GM18858 (cell line): ENCODE data around the gene ETNK2.

Experiments
- ATAC-seq: cut with Tn5 transposase; IDR thresholded peaks from one replicate; pipeline ENCODE4 v1.9.1; 2021; ENCODE audit not compliant: unreplicated experiment

ETNK2 gene

DNA sequence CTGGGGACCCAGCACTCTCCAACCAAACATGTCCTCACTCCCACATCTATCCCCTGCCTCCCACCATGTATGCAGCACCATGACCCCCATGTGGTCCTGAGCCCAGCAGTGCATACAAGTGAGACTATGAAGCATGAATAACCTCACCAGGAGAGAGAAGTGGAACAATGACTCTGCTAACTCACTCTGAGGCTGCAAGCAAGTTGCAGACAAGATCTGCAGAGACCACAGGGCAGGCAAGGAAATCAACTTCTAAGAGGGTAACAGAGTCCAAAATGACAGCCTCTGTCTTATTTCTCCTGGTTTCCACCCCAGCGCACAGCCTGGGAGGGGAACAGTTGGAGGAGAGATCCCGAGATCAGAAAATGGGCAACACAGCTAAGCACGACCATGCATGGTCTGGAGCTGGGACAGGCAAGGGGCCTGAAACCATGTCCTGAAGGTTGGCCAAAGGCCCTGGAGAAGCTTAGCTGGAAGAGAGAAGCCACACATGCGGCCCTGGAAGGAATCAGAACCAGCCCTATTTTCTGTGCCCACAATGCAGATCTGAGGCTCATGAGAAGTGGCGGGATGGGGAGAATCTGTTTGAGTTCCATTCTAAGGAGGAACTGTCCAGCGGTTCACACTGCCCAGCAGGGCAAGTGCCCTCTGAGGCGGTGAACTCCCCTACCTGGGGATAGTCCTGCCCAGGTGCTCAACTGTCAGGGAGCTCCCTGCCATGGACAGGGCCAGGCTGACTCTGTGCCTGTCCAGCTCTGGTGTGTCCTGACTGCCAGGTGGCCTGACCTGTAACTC lies 26.8 kb upstream of the ETNK2 start:
- ATAC-seq: no peak

DNA sequence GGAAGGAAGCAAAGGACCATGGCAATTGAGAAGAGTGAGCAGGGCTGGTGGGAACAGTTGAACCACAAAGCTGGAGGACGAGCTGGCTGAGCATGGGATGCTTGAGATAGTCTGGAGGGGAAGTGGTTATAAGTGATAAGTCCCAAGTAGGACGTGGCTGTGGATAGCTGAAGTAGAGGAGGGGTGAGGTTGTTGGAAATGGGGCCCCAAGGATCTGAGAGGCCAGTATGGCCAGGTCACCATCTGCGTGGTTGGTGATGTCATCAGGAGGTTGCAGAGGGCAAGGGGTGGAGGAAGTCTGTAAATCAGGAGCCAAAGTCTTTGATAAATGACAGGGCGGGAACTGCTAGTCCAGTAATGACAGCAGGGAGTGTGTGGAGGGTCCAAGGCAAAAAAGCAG lies 25.3 kb upstream of the ETNK2 start:
- no peak for ATAC-seq

DNA sequence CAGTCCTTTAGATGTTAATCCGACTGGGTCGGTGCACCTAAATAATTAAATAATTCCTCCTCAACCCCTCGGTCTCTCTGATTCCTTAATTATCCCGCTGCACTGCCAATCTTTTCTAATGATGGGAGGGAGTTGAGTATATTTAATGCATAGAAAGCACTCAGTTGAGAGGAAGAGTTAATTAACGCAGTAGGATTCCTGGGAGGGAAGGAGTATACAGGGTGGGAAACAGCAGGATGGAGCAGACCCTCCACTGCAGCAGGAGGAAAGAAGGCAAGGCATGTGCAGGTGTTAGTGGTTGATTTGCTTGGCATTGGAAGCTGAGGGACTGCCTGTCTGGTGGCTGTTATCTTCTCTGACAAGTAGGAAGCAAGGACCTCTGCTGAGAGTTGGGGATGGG lies 24.2 kb upstream of the ETNK2 start:
- no peak for ATAC-seq

DNA sequence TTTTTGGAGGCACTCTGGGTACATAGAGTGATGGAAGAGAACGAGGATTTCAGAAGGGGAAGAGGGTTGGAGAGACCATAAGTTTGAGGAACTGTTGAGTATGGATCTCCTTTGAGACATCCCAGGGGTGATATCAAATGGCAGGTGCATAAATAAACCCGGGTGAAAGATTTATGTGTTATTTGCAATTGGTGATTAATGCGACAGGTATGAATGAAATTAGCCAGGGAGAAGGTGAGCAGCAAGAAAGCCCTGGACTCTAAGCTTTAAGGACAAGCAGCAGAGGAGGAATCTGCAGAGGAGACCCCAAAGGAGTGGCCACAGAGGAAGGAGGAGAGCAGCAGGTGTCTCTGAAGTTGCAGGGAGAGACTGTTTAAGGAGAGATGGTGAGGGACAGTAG lies 23.1 kb upstream of the ETNK2 start:
- ATAC-seq: no peak

DNA sequence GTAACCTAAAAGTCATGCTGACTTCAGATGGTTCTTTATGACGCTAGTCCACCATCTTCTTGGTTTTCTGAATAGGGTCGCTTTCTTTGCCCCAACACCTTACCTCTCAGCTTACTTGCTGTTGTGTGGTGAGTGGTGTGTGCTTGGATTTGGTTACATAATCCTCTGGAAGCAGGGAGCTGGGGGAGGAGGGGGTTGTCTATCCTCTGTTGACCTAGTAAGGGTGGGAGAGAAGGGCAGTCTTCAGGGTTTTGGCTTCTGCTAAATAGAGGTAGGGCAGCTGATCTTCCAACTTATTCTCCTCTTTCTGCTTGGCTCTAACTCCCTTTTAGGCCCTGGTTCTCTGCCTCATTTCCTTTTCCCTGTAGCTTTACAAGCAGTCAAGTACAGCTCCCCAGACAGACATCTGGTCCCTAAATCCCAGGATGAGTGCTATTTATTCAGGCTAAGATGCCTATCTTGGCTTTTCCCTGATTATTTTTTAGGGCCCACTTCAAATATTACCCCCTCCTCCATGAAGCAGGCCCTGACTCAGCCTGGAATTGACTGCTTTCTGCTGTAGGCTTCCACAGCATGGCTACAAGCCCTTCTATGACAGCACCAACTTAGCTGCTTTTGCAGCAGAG lies 20.7 kb upstream of the ETNK2 start:
- ATAC-seq: no peak

DNA sequence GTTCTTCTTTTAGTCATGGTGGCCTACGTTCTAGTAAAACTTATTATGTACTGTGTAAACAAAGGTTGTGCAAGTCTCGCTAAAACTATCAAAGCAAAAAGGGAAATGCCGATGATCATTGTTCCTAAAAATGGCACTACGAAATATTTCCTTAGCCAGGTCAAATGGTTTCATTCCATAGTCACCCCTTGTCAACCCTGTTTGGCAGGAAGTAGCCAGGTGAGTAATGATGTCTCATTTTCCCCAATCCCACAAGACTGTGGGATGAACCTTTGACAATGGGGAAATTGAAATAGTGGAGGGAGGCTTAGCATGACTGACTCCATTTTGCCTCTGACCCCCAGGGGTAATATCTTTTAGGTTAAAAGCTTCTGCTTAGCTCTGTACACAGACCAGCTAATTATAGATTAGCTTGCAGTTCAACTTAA lies 19.9 kb upstream of the ETNK2 start:
- ATAC-seq: no peak

DNA sequence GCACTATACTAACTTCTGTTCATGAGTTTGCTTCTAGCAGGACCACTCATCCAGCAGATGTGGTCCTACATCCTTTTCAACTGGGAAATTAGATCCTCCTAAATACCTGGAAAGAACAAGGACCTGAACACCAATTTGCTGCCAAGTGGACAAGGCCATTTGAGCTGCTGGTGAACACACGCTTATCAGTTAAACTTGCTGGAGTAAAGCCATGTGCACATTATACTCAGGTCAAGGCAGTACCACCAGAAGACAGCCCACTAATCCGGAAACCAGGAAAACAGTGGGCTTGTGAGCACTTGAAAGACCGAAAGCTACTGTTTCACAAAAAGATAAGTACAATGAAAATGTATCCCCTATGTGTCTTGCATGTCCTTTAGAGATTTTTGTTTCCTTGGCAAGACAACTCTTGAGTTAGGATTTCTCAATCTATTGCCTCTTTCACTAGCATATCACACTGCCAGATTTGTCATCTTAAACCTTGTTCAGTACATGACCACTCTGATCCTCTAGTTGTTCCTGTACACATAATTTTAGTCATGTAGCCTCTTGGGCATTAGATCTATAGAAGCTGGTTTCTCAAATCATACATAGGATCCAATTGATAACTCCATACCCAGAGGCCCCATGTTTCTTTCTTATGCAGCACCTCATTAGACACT lies 18.8 kb upstream of the ETNK2 start:
- ATAC-seq: no peak

DNA sequence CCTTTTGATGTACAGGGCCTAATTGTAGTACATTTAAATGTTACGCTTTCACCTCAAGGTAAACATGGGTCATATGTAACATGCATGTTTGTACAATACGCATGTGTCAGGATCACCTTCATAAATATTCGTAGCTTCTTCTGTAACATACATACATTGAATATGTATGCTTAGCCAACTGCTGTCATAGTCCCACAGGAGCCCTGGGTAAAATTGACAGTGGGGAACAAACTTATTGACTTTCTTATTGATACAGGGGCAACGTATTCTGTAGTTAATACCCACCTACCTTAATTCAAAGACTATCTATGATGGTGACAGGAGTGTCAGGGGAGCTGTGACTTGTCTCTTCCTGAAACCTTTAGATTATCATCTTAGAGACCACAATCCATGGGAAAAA lies 18.0 kb upstream of the ETNK2 start:
- no peak for ATAC-seq

DNA sequence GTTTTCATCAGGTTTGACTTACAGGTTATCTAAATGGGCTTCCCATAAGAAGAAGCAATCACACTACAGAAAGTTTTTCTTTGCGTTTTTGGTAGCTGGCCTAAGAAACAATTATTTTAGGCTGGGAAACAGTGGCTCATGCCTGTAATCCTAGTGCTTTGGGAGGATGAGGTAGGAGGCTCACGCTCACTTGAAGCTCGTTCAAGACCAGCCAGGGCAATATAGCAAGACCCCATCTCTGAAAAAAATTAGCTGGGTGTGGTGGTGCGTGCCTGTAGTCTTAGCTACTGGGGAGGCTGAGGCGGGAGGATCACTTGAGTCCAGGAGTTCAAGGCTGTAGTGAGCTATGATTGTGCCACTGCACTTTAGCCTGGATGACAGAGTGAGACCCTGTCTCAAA lies 15.9 kb upstream of the ETNK2 start:
- ATAC-seq: no peak

DNA sequence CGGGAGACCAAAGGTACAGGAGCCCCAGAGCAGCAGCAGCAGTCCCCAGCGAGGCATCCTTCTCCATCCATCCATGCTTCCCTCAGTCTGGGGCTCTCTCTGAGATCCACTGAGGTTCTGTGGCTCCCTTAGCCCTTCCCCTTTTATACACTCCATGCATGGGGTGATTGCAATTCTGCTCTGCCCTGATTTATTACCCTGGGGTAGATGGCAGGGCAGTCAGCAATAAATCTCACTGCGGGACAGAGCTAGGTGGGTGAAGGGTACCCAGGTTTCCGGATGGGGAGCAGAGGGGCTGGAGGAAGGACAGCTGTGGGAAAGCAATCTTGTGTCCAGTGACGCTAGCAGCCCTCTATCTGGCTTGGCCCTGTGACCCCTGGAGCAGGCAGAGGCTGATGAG lies 14.4 kb upstream of the ETNK2 start, which contains the start of gene REN:
REN (minus strand) TSS at position 119 of the 400 bp plus-strand sequence; CDS start at position 75, 44 bp downstream.
- no peak for ATAC-seq

DNA sequence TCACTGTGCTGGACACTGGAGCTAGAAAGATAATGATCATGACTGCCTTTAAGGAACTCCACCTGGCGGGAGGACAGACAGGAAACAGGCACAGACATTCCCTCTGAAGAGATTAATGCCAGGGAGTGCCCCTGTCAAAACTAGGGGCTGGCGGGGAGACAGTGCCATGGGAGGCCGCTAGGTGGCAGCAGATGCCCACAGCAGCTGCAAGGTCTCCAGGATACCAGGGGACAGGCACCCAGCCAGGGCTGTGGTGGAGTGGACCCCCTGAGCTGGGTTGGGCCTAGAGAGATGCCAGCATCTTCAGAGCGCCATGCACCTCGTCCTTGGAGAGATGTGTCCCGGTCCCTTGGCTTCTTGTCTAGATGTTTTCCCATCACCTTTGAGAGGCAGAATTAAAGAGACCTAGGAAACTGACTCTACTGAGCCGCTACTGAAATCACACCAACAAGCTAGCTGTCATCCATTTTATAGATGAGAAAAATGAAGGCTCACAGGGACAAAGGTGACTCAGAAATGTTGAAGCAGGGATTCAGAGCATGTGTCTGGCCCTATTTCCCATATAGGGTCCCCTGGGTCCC lies 10.7 kb upstream of the ETNK2 start:
- ATAC-seq: no peak

DNA sequence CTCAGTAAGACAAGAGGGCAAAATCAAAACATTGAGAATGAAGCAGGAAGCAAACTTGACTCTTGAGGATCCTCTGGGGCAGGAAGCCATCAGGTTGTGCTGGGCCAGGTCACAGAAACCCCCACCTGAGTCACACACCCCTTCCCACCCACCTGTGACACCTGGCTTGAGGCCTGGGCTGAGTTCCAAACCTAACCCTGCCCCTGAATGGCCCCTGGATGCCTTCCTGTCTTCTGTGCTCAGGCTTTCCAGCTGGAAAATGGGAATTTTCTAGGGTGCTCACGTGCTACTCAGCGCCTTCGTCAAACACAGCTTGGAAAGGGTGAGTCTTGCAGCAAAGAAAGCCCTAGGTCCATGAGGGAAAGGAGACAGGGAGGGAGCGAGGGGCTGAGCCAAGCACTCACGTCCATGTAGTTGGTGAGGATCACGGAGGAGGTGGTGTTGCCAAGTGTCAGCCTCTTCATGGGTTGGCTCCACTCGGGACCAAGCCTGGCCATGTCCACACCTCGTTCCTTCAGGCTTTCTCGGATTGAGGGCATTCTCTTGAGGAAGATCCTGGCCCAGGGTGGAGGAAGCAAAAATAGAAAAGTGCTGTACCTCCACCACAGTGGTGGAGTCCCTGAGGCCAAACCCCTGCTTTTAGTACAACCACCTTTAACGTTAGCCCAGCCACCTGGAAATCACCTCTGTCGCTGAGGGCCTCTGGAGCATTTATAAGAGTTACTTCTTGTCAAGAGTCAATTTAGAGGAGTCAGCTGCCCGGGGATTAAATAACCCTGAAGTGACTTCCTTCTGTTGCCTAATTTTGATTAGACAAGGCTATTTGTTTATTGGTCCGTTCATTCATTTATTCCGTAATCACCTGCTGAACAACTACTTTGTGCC lies 10.0 kb upstream of the ETNK2 start:
- no peak for ATAC-seq

DNA sequence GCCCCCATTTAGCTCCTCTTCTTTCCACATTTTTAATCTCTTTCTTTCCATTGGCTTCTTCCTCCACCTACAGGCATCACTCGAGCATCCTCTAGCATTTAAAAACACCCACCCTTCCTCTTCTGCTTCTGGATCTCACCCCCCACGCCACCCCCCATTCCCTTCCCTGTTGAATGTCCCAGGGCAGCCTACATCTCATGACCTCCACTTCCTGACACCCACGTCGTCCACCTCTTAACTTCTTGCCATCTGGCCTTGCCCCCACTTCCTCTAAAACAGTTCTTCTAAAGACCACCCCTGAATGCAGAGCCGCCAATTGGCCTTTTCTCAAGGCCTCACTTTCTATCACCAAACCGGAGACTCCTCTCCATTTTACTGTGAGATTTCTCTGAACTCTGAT lies 6.1 kb upstream of the ETNK2 start:
- no peak for ATAC-seq

DNA sequence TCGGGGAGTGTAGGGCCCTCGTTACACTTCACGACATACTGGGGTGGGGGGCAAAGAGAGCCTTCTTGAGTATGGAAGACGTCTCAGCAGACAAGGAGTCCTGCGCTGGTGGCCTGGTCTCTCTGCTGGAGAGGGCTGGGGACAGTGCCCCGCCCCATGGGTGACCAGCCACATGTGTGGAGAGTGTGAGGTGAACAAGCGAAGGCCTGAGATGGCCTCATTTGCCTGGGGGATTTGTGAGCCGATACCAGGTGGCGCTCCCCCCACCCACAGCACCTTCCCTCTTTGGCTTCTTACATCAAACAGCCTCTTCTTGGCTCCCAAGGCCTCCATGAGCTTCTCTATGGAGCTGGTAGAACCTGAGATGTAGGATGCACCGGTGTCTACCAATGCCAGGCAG lies 4.0 kb upstream of the ETNK2 start:
- ATAC-seq: no peak

DNA sequence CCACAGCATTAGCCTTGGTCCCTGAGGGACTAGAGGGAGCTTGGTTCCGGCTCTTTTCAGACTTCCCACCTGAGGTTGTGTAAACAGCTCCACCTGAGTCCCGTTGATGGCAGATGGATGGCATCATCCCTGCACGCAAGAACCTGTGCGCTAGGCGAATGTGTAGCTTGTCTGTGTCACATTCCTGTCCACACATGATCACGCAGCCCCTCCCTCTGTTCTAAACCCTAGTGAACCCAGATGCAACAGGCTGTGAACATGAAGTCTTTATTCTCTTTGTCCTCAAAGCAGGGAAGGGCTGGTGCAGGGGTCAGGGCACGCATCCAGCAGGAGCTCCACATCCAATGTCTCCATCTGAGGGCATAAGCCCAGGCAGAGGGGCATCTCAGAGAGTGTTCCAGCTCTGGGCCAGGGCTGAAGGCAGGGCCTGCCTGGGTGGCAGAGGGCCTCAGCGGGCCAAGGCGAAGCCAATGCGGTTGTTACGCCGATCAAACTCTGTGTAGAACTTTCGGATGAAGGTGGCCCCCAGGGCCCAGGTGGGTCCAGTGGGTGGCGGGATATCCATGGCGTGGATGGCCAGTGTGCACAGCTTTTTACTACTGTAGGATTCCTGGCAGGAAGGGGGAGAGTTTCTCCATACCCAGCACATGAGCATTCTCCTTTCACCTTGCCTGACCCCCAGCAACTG lies 2.9 kb upstream of the ETNK2 start:
- ATAC-seq: no peak

DNA sequence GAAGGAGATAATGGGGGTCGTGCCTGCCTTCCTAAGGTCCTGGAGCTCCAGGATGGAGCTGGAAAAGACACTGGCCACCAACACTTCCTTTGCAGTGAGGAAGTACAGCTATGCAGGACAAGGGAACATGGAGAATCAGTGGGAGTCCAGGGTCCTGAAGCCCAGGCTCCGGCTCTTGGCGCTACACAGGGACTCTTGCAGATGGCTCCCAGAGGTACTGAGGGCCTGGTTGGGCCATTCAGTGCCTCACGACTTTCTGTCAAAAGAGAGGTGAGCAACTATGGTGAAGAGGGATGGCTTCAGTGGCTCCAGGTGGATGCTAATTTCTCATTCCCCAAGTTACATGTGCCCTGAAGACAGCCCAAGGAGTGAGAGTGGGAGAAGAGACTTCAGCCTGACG lies 1.8 kb upstream of the ETNK2 start:
- ATAC-seq: no peak

DNA sequence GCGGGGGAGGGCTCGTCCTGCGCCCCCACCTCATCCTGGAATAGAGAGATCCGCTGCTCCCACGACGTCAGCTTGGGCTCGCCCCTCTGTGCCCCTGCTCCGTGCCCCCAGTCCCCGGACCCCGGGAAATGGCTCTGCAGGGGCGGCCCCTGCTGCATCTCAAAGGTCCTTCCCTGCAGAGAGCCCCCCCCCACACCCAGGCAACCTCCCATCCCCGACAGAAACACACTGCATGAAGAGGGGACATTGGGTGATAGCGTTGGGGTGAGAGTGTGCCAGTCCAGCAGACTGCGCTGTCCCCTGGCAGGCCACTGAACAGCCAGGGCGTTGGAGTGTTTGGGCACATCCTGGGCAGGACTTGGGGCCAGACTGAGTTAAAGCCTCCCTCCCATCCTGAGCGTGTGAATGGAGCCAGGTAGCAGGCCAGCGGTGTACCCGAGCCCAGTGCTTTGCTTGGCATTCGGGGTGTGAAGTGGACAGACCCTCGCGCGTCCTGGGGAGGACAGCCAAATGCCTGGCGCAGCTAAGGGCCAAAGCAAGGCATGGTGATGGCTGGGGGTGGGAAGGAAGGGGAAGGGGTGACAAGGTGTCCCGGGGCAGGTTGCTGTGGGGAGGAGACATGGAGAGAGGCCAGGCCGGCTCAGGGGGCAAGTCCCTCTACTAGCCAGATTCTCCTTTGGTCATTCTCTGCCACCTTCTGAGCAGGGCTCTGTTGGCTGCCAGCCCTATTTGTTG lies 633 bp upstream of the ETNK2 start:
- no peak for ATAC-seq

DNA sequence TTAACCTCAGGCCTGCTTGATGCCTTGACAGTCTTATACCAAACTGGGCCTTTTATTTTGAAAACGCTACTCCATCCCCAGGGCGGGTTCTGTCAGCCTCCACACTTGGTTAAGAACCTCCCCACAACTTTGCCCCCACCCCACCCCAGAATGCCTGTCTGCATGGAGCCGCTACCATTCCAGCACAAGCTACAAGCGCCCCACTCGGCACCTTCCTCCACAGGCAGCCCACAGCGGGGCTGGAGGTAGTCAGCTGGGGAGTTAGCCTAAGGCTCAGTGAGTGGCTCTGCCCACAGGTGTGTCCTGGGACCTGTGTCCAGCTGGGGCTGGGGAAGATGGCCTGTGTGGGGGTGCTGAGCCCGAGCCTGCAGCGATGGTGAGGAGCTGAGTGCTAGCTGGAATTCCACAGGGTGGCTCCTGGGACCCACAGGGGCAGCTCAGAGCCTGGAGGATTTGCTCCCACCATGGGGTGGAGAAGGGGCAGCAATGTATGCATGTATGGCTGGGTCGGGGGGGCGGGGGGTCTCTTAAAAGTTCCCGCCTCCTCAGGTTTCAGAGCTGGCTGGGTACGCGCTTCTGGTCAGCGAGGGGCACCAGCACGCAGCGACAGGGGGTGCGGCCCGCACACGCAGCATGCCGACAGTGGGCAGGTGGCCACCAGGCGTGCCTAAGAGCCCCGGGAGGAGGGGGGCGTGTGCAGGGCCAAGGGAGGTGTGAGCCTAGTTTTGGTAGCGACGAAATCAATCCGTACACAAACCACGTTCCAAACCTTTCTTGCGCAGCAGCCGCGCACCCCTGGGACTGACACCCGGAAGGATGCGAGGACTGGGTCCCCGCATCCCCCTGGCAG lies 917 bp downstream of the ETNK2 start:
- no peak for ATAC-seq
